Kidney (tissue), 14 donors: ENCODE results near the gene TFEC. TPM values are rescaled to one million over a fixed set of nuclear protein-coding genes. Genes with fewer than 3 reads are reported as not detected.

Experiments used
- DNase-seq, 5 donors: peaks; one replicate each; pipeline ENCODE4 v3.0.0-alpha.2; 2013 to 2020
- FAIRE-seq: peaks from 2 replicates; lab custom pipeline; 2012; peaks lifted over from hg19 to GRCh38; lab: Jason Lieb, UNC
- H3K27ac ChIP-seq, 2 donors: one replicate each; pipeline ENCODE4 v1.7.0; 2013; ENCODE audit warnings: low read depth in 2 of 2, low read length in 2 of 2, inconsistent platforms in 1 of 2
- H3K27me3 ChIP-seq: one replicate; pipeline ENCODE4 v1.7.1; 2013; ENCODE audit warnings: low read length, inconsistent platforms; ENCODE audit not compliant: control insufficient read depth, insufficient read depth
- H3K36me3 ChIP-seq, 3 donors: one replicate each; pipeline versions ENCODE4 v1.7.0 to v1.7.1; 2013; ENCODE audit warnings: low read length in 3 of 3, control low read depth in 1 of 3, inconsistent platforms in 1 of 3; ENCODE audit not compliant: insufficient read depth in 3 of 3, control insufficient read depth in 2 of 3
- H3K4me1 ChIP-seq, 3 donors: one replicate each; pipeline versions ENCODE4 v1.7.0 to v1.7.1; 2013; ENCODE audit warnings: low read length in 3 of 3, inconsistent platforms in 1 of 3, low read depth in 1 of 3; ENCODE audit not compliant: control insufficient read depth in 2 of 3, insufficient read depth in 2 of 3
- H3K4me3 ChIP-seq, 3 donors: one replicate each; pipeline versions ENCODE4 v1.7.0 to v1.8.1; 2013; ENCODE audit warnings: low read length in 3 of 3, control low read depth in 1 of 3, inconsistent platforms in 1 of 3
- H3K9ac ChIP-seq, 3 donors: one replicate each; pipeline versions ENCODE4 v1.7.0 to v1.7.1; 2013; ENCODE audit warnings: low read length in 3 of 3, control low read depth in 1 of 3, inconsistent platforms in 1 of 3
- H3K9me3 ChIP-seq, 3 donors: one replicate each; pipeline versions ENCODE4 v1.7.0 to v1.7.1; 2013; ENCODE audit warnings: low read length in 3 of 3, control low read depth in 1 of 3, inconsistent platforms in 1 of 3; ENCODE audit not compliant: control insufficient read depth in 2 of 3, insufficient read depth in 1 of 3
- CTCF ChIP-seq: IDR thresholded peaks from 3 replicates; pipeline ENCODE4 v1.5.1; 2012; ENCODE audit warnings: mild to moderate bottlenecking, moderate library complexity, borderline replicate concordance; ENCODE audit not compliant: insufficient read depth; ENCODE audit errors: extremely low read depth
- intact Hi-C: fragments of 100-400 bp; cut with DNase I; formaldehyde crosslinking; loops from one replicate; pipeline ENCODE4 v1.11.1; 2022
- polyA plus RNA-seq: library from polyadenylated mRNA; stranded (reverse); fragments of 350-450 nt; fragmentation: Illumina TruSeq; extraction: RNeasy Lipid Tissue Mini Kit (QIAGEN cat#74804); gene quantifications from one replicate; pipeline ENCODE4 v1.2.3, GENCODE V29; 2014; ENCODE audit warnings: low read depth, low replicate concordance; ENCODE audit not compliant: insufficient read depth
- total RNA-seq: library from RNA; stranded (reverse); fragmentation: NEBNext Ultra II Directional; extraction: Animal tissue kit (Norgen Biotek cat#: 25700); gene quantifications from one replicate; pipeline ENCODE4 v1.2.1, GENCODE V29; 2021
- donor health status: control.
- donor health status: control.
- donor health status: control.
- donor health status: control.
- donor health status: control.
- donor health status: DM: yes; HTN: yes; CAD: no.
- donor health status: Normal renal cell carcinoma (clear cell type).

The TFEC gene
- total and polyA plus RNA-seq, 2 donors from 2014 or later = 10.0 to 14.4 TPM

GRCh38 chr7:116045532-116045931, 15.0 kb upstream of the TFEC start:
- H3K9me3 ChIP-seq = peaks cover 0 to 2% (median 0%) of the 10 kb centered on the region in 3 donors
- H3K4me1 ChIP-seq = no peaks in the 10 kb centered on the region
- H3K4me3 ChIP-seq = no peak overlapping the region
- TF ChIP-seq CTCF = no peak
- no peak overlapping the region for H3K9ac ChIP-seq
- FAIRE-seq = no peak
- H3K27ac ChIP-seq = no peak overlapping the region
- H3K27me3 ChIP-seq = no peaks in the 10 kb centered on the region
- no peaks in the 10 kb centered on the region for H3K36me3 ChIP-seq
- intact Hi-C loops = no loop called here
- peak in 1 of 5 donors; percentile 37 for DNase-seq

GRCh38 chr7:116041615-116042014, 11.1 kb upstream of the TFEC start:
- no peak for DNase-seq
- Histone ChIP-seq H3K27me3 (no peaks in the 10 kb centered on the region), H3K27ac (no peak overlapping the region), H3K9me3 (peaks cover 0 to 2% (median 0%) of the 10 kb centered on the region in 3 donors), H3K36me3 (no peaks in the 10 kb centered on the region), H3K9ac (no peak overlapping the region), H3K4me3 (no peak overlapping the region), H3K4me1 (no peaks in the 10 kb centered on the region)
- intact Hi-C loops = no loop called here
- FAIRE-seq = no peak
- no peak for TF ChIP-seq CTCF

GRCh38 chr7:116037401-116037800, 6.8 kb upstream of the TFEC start:
- peaks cover 0 to 2% (median 0%) of the 10 kb centered on the region in 3 donors for H3K9me3 ChIP-seq
- no peak for FAIRE-seq
- H3K9ac ChIP-seq = no peak overlapping the region
- intact Hi-C loops = no loop called here
- no peaks in the 10 kb centered on the region for H3K4me1 ChIP-seq
- no peaks in the 10 kb centered on the region for H3K36me3 ChIP-seq
- H3K27me3 ChIP-seq = no peaks in the 10 kb centered on the region
- DNase-seq = no peak
- TF ChIP-seq CTCF = no peak
- no peak overlapping the region for H3K27ac ChIP-seq
- no peak overlapping the region for H3K4me3 ChIP-seq

GRCh38 chr7:116034411-116034810, 3.8 kb upstream of the TFEC start:
- Histone ChIP-seq H3K9me3 (no peaks in the 10 kb centered on the region), H3K27me3 (no peaks in the 10 kb centered on the region), H3K27ac (no peak overlapping the region), H3K36me3 (no peaks in the 10 kb centered on the region), H3K9ac (no peak overlapping the region), H3K4me1 (no peaks in the 10 kb centered on the region), H3K4me3 (no peak overlapping the region)
- intact Hi-C loops = no loop called here
- no peak for TF ChIP-seq CTCF
- FAIRE-seq = no peak
- DNase-seq = no peak
